Osteoblast (primary cell): ENCODE data around the gene MIEF1. TPM values are rescaled to one million over a fixed set of nuclear protein-coding genes. Genes with fewer than 3 reads are reported as not detected.
A peak's percentile ranks its signal among the peaks of the same experiment; 100 is the strongest.
"Not testable (repeated sequence)": the region's sequence is repeated elsewhere in the genome, so short reads cannot be mapped to it uniquely, and the experiment has no call there.

Experiments used
- DNase-seq: peaks from one replicate; pipeline ENCODE4 v3.0.0; 2011; ENCODE audit warnings: low spot score, mixed read lengths; ENCODE audit not compliant: insufficient read length; ENCODE audit errors: missing footprints
- H2AFZ ChIP-seq: 2 replicates; pipeline ENCODE4 v1.6.0; 2011; ENCODE audit warnings: mild to moderate bottlenecking, low read length
- H3K27ac ChIP-seq: 2 replicates; pipeline ENCODE4 v1.5.1; 2011; ENCODE audit warnings: mild to moderate bottlenecking, low read depth, low read length, moderate library complexity
- H3K27me3 ChIP-seq: 2 replicates; pipeline ENCODE4 v1.6.0; 2012; ENCODE audit warnings: mild to moderate bottlenecking, control low read depth, inconsistent platforms, low read length, moderate library complexity; ENCODE audit not compliant: insufficient read depth
- H3K36me3 ChIP-seq: 2 replicates; pipeline ENCODE4 v1.5.1; 2011; ENCODE audit warnings: mild to moderate bottlenecking, low read length, control low read depth, moderate library complexity; ENCODE audit not compliant: insufficient read depth
- H3K4me1 ChIP-seq: 2 replicates; pipeline ENCODE4 v1.5.1; 2011; ENCODE audit warnings: mild to moderate bottlenecking, low read length, control low read depth, moderate library complexity; ENCODE audit not compliant: insufficient read depth
- H3K4me2 ChIP-seq: 2 replicates; pipeline ENCODE4 v1.6.0; 2011; ENCODE audit warnings: mild to moderate bottlenecking, low read length; ENCODE audit not compliant: insufficient read depth
- H3K4me3 ChIP-seq: fragments of 200-600 bp; sonication (generic); 3 replicates; pipeline ENCODE4 v1.5.1; 2012; ENCODE audit warnings: mild to moderate bottlenecking, low read length, inconsistent platforms; ENCODE audit not compliant: insufficient read depth
- H3K79me2 ChIP-seq: 2 replicates; pipeline ENCODE4 v1.6.0; 2012; ENCODE audit warnings: mild to moderate bottlenecking, low read length, control low read depth, inconsistent platforms; ENCODE audit not compliant: insufficient read depth
- H3K9me3 ChIP-seq: 2 replicates; pipeline ENCODE4 v1.5.1; 2011; ENCODE audit warnings: low read depth, low read length, control low read depth
- H4K20me1 ChIP-seq: 2 replicates; pipeline ENCODE4 v1.6.0; 2012; ENCODE audit warnings: mild to moderate bottlenecking, low read length, control low read depth; ENCODE audit not compliant: insufficient read depth
- total RNA-seq: library from RNA; depleted of rRNA; stranded (reverse); fragments of >200 nt; gene quantifications from 2 replicates; pipeline ENCODE4 v1.2.3, GENCODE V29; 2012
- TF ChIP-seq, protein P1 (sequence below): IDR thresholded peaks from 2 replicates; pipeline ENCODE4 v1.5.1; 2011; ENCODE audit warnings: mild to moderate bottlenecking, low read depth, low read length, moderate library complexity; ENCODE audit errors: extremely low read depth

The MIEF1 gene
- total RNA-seq, 1 donor: 23.5 TPM

GRCh38 chr22:39504071-39504470, 2.0 kb downstream of the MIEF1 start:
- Histone ChIP-seq H2AFZ (no peak overlapping the region), H3K79me2 (peaks cover 66% of the 10 kb centered on the region), H3K4me3 (no peak overlapping the region), H3K27ac (no peak overlapping the region), H3K27me3 (no peaks in the 10 kb centered on the region), H3K4me1 (peaks cover 27% of the 10 kb centered on the region), H3K9me3 (no peaks in the 10 kb centered on the region), H4K20me1 (peaks cover 36% of the 10 kb centered on the region), H3K4me2 (peak overlapping the region; percentile 99), H3K36me3 (peaks cover 42% of the 10 kb centered on the region)
- no peak for DNase-seq
- TF ChIP-seq, protein P1, sequence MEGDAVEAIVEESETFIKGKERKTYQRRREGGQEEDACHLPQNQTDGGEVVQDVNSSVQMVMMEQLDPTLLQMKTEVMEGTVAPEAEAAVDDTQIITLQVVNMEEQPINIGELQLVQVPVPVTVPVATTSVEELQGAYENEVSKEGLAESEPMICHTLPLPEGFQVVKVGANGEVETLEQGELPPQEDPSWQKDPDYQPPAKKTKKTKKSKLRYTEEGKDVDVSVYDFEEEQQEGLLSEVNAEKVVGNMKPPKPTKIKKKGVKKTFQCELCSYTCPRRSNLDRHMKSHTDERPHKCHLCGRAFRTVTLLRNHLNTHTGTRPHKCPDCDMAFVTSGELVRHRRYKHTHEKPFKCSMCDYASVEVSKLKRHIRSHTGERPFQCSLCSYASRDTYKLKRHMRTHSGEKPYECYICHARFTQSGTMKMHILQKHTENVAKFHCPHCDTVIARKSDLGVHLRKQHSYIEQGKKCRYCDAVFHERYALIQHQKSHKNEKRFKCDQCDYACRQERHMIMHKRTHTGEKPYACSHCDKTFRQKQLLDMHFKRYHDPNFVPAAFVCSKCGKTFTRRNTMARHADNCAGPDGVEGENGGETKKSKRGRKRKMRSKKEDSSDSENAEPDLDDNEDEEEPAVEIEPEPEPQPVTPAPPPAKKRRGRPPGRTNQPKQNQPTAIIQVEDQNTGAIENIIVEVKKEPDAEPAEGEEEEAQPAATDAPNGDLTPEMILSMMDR: no peak

GRCh38 chr22:39507021-39507420, 4.9 kb downstream of the MIEF1 start:
- Histone ChIP-seq H3K36me3 (peaks cover 70% of the 10 kb centered on the region), H4K20me1 (peaks cover 47% of the 10 kb centered on the region), H3K4me1 (peaks cover 12% of the 10 kb centered on the region), H3K79me2 (peaks cover 88% of the 10 kb centered on the region)
- H3K4me2 ChIP-seq, H3K9me3 ChIP-seq, H2AFZ ChIP-seq, DNase-seq, H3K27me3 ChIP-seq, H3K4me3 ChIP-seq, H3K27ac ChIP-seq: not testable (repeated sequence)

- TF ChIP-seq, protein P1: no peak
- Histone ChIP-seq H4K20me1 (peaks cover 42% of the 10 kb centered on the region), H2AFZ (no peak overlapping the region), H3K27me3 (no peaks in the 10 kb centered on the region), H3K9me3 (no peaks in the 10 kb centered on the region), H3K79me2 (peaks cover 75% of the 10 kb centered on the region), H3K36me3 (peaks cover 76% of the 10 kb centered on the region), H3K4me3 (no peak overlapping the region), H3K4me1 (peaks cover 5% of the 10 kb centered on the region), H3K4me2 (no peak overlapping the region), H3K27ac (no peak overlapping the region)
- DNase-seq: no peak
Measured at GRCh38 chr22:39508393-39508792, 6.3 kb downstream of the MIEF1 start.

DNA sequence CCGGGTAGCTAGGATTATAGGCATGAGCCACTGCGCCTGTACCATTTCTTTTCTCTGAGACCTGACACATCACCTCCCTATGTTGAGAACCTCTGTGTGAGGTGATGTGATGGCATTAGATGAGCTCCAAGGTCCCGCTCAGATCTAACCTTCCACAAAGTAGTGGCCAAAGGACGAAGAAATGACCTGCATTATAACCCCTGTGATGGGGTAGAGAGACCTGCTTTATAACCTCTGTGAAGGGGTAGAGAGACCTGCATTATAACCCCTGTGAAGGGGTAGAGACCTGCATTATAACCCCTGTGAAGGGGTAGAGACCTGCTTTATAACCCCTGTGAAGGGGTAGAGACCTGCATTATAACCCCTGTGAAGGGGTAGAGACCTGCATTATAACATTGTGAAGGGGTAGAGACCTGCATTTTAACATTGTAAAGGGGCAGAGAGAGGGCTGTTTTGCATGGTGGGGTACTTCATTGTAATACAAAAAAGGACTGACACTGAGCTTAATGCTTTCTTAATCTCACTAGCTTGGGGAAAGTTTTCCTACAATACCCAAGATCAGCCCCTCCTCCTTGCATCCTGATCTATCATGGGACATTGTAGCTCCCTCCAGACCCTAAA, 8.5 kb downstream of the MIEF1 start:
- TF ChIP-seq, protein P1: no peak
- DNase-seq: peak; percentile 3
- Histone ChIP-seq H3K4me3 (no peak overlapping the region), H3K79me2 (peaks cover 63% of the 10 kb centered on the region), H3K36me3 (peaks cover 76% of the 10 kb centered on the region), H3K27ac (no peak overlapping the region), H3K4me1 (peaks cover 11% of the 10 kb centered on the region), H3K4me2 (no peak overlapping the region), H3K9me3 (no peaks in the 10 kb centered on the region), H3K27me3 (no peaks in the 10 kb centered on the region), H4K20me1 (peaks cover 48% of the 10 kb centered on the region), H2AFZ (no peak overlapping the region)
